ENCODE results near the gene NAT9.

DNA sequence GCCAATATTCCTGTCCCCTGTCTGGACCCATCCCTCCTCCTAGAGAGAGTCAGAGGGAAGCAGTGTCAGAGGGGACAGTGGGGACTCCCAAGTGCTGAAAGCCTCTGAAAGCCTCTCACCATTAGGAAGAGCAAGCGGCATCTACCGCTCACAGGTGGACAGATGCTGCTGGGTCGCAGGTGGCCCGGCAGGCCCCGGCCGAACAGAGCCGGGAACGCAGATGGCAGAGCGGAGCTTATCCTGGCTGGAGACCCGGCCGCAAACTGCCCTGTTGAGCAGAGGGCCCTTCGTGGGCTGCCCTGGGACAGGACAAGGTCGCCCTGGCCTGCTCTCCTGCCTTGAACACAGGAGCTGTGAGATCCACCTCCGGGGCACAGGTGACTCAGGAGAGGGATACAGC is 23.0 kb upstream of the NAT9 start:
- TF ChIP-seq, protein P1, sequence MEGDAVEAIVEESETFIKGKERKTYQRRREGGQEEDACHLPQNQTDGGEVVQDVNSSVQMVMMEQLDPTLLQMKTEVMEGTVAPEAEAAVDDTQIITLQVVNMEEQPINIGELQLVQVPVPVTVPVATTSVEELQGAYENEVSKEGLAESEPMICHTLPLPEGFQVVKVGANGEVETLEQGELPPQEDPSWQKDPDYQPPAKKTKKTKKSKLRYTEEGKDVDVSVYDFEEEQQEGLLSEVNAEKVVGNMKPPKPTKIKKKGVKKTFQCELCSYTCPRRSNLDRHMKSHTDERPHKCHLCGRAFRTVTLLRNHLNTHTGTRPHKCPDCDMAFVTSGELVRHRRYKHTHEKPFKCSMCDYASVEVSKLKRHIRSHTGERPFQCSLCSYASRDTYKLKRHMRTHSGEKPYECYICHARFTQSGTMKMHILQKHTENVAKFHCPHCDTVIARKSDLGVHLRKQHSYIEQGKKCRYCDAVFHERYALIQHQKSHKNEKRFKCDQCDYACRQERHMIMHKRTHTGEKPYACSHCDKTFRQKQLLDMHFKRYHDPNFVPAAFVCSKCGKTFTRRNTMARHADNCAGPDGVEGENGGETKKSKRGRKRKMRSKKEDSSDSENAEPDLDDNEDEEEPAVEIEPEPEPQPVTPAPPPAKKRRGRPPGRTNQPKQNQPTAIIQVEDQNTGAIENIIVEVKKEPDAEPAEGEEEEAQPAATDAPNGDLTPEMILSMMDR (IDR thresholded peaks at IDR 0.05; ENCODE audit: poor library complexity): no peak
- TF ChIP-seq EZH2 (IDR thresholded peaks at IDR 0.05; ENCODE audit: borderline replicate concordance): no peak
